Measurements from ENCODE around the gene CDO1. TPM values are rescaled to one million over a fixed set of nuclear protein-coding genes. Genes with fewer than 3 reads are reported as not detected.

Gene CDO1
- polyA plus RNA-seq, 1 donor (not counting 4 experiments of a cell fraction or from before 2014, with no cell fraction given): not detected

GRCh38 chr5:115844321-115844817 lies 27.9 kb upstream of the CDO1 start:
- DNase-seq (ENCODE audit: low read depth, low spot score) (no peak), FAIRE-seq (no peak)
- Histone ChIP-seq H3K4me3 (ENCODE audit: control insufficient read depth in 2 of 3, extremely low read depth in 1 of 3, insufficient read depth in 2 of 3, low read depth in 1 of 3, low read length in 3 of 3) (peak overlapping the region in 2 of 3 experiments; percentile 7 to 77), H3K9me1 (ENCODE audit: control insufficient read depth, extremely low read depth, insufficient read depth, low read length) (no peaks in the 10 kb centered on the region), H3K9ac (ENCODE audit: control insufficient read depth, extremely low read depth, insufficient read depth, low read length) (no peak overlapping the region), H3K36me3 (ENCODE audit: control insufficient read depth in 2 of 2, extremely low read depth in 1 of 2, insufficient read depth in 2 of 2, low read length in 2 of 2) (no peaks in the 10 kb centered on the region), H3K27me3 (ENCODE audit: control insufficient read depth, extremely low read depth, insufficient read depth, low read length) (no peaks in the 10 kb centered on the region), H3K4me1 (ENCODE audit: control insufficient read depth, extremely low read depth, insufficient read depth, low read length) (peaks cover 36% of the 10 kb centered on the region), H2AFZ (ENCODE audit: control insufficient read depth, low read length) (no peak overlapping the region), H3K4me2 (ENCODE audit: control insufficient read depth, extremely low read depth, insufficient read depth, low read depth, low read length) (peak overlapping the region; percentile 93), H3K79me2 (ENCODE audit: control insufficient read depth, insufficient read depth, low read length) (peaks cover 88% of the 10 kb centered on the region), H3K9me3 (ENCODE audit: control insufficient read depth, low read depth, low read length) (no peaks in the 10 kb centered on the region), H3K27ac (ENCODE audit: control insufficient read depth, insufficient read depth, low read length) (no peak overlapping the region), H4K20me1 (ENCODE audit: control insufficient read depth, extremely low read depth, insufficient read depth, low read length) (no peaks in the 10 kb centered on the region)
- TF ChIP-seq CTCF (optimal IDR thresholded peaks at IDR 0.05 in 1 of 3, IDR thresholded peaks at IDR 0.05 in 1 of 3, conservative IDR thresholded peaks at IDR 0.05 in 1 of 3; ENCODE audit: extremely low read depth in 1 of 3, insufficient read depth in 2 of 3, low read length in 3 of 3): no peak
- TF ChIP-seq EZH2 (IDR thresholded peaks at IDR 0.05; ENCODE audit: low read length): no peak
- dilution Hi-C loops (cut with MboI; ENCODE audit: extremely low pct_ligation_motif_present, low sequenced_read_pairs): no loop called here

- peaks cover 88% of the 10 kb centered on the region for H3K79me2 ChIP-seq (ENCODE audit: control insufficient read depth, insufficient read depth, low read length)
- no peaks in the 10 kb centered on the region for H3K36me3 ChIP-seq (ENCODE audit: control insufficient read depth in 2 of 2, extremely low read depth in 1 of 2, insufficient read depth in 2 of 2, low read length in 2 of 2)
- H3K27me3 ChIP-seq (ENCODE audit: control insufficient read depth, extremely low read depth, insufficient read depth, low read length): no peaks in the 10 kb centered on the region
- H4K20me1 ChIP-seq (ENCODE audit: control insufficient read depth, extremely low read depth, insufficient read depth, low read length): no peaks in the 10 kb centered on the region
- dilution Hi-C loops (cut with MboI; ENCODE audit: extremely low pct_ligation_motif_present, low sequenced_read_pairs): no loop called here
- H3K9ac ChIP-seq (ENCODE audit: control insufficient read depth, extremely low read depth, insufficient read depth, low read length): peak overlapping the region; percentile 92
- peak overlapping the region; percentile 77 to 98 (median 85) for H3K4me3 ChIP-seq (ENCODE audit: control insufficient read depth in 2 of 3, extremely low read depth in 1 of 3, insufficient read depth in 2 of 3, low read depth in 1 of 3, low read length in 3 of 3)
- no peak for TF ChIP-seq CTCF (optimal IDR thresholded peaks at IDR 0.05 in 1 of 3, IDR thresholded peaks at IDR 0.05 in 1 of 3, conservative IDR thresholded peaks at IDR 0.05 in 1 of 3; ENCODE audit: extremely low read depth in 1 of 3, insufficient read depth in 2 of 3, low read length in 3 of 3)
- no peak for TF ChIP-seq EZH2 (IDR thresholded peaks at IDR 0.05; ENCODE audit: low read length)
- FAIRE-seq (no peak), DNase-seq (ENCODE audit: low read depth, low spot score) (no peak)
- H3K27ac ChIP-seq (ENCODE audit: control insufficient read depth, insufficient read depth, low read length): peak overlapping the region; percentile 96
- H2AFZ ChIP-seq (ENCODE audit: control insufficient read depth, low read length): no peak overlapping the region
- no peaks in the 10 kb centered on the region for H3K9me3 ChIP-seq (ENCODE audit: control insufficient read depth, low read depth, low read length)
- H3K4me2 ChIP-seq (ENCODE audit: control insufficient read depth, extremely low read depth, insufficient read depth, low read depth, low read length): peak overlapping the region; percentile 93
- H3K4me1 ChIP-seq (ENCODE audit: control insufficient read depth, extremely low read depth, insufficient read depth, low read length): peaks cover 40% of the 10 kb centered on the region
- H3K9me1 ChIP-seq (ENCODE audit: control insufficient read depth, extremely low read depth, insufficient read depth, low read length): no peaks in the 10 kb centered on the region
These were observed 27.1 kb upstream of the CDO1 start for GRCh38 chr5:115843444-115844130.
